Stimulated activated CD8-positive, alpha-beta memory T cell treated with anti-CD3 and anti-CD28 coated beads, Interleukin-4, amount 100 ng/mL, for 48 hours (primary cell): ENCODE results near the gene CFAP69.
"Not testable (repeated sequence)": the region's sequence is repeated elsewhere in the genome, so short reads cannot be mapped to it uniquely, and the experiment has no call there.

ENCODE experiments used
- DNase-seq: peaks from one replicate; pipeline ENCODE4 v3.0.0-alpha.2; 2020

CFAP69 gene

DNA sequence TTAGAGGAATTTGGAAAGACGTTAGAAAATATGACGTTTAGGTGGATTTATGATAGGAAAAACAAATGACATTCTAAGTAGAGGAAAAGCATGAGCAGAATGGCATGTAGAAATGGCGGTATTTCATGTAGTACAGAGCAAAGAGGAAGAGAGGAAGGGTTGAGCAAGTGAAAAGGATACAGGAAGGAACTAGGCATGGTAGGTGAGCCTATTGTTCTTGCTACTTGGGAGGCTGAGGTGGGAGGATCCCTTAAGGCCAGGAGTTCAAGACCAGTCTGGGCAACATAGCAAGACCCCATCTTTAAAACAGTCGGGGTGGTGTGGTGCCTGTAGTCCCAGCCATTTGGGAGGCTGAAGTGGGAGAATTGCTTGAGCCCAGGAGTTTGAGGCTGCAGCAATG lies 102.8 kb downstream of the CFAP69 start:
- DNase-seq: no peak

DNA sequence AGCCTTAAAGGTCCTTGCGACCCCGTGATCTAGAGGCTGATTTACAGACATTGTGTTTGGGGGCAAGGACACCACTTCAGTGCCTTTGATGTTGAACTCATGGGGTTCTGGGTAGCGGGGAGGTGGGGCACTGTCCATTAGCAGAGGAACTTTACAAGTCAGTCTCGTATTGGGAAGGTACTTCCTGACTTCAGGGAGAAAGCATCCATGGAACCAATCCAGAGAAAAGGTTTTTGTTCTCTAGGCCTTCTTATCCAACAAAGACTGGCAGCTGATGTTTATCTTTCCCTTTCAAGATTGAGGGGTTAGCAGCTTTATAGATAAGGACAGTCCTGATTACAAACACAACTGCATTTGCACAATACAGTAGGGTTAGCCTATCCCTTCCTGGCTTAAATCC lies 104.3 kb downstream of the CFAP69 start:
- no peak for DNase-seq

DNA sequence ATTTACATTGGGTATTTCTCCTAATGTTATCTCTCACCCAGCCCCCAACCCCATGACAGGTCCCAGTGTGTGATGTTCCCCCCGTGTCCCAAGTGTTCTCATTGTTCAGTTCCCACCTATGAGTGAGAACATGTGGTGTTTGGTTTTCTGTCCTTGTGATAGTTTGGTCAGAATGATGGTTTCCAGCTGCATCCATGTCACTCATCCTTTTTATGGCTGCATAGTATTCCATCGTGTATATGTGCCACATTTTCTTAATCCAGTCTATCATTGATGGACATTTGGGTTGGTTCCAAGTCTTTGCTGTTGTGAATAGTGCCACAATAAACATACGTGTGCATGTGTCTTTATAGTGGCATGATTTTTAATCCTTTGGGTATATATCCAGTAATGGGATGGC lies 105.1 kb downstream of the CFAP69 start:
- not testable (repeated sequence) for DNase-seq

DNA sequence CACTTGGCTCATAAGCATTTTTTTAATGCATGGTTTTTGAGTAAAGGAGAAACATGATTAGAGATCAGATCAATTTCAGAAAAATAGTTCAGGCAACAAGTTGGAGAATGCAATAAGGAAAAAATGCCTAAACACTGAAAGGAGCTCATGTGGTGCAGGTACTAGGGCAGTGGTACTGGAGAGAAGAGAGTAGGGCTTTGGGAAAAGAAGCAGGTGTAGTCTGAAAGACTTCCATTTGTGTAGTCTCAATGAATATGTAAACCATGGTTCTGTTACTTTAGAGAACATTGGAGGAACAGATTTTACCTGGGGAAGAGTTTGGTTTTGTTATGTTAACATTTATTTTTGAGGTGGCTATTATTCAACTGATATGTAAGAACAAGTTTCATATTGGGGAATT lies 107.0 kb downstream of the CFAP69 start:
- no peak for DNase-seq
